GM21381 (cell line): ENCODE data around the gene SIAH2.

Experiments used
- ATAC-seq: cut with Tn5 transposase; IDR thresholded peaks from one replicate; pipeline ENCODE4 v1.9.1; 2021; ENCODE audit warnings: mild to moderate bottlenecking, moderate library complexity; ENCODE audit not compliant: unreplicated experiment

SIAH2 gene

DNA sequence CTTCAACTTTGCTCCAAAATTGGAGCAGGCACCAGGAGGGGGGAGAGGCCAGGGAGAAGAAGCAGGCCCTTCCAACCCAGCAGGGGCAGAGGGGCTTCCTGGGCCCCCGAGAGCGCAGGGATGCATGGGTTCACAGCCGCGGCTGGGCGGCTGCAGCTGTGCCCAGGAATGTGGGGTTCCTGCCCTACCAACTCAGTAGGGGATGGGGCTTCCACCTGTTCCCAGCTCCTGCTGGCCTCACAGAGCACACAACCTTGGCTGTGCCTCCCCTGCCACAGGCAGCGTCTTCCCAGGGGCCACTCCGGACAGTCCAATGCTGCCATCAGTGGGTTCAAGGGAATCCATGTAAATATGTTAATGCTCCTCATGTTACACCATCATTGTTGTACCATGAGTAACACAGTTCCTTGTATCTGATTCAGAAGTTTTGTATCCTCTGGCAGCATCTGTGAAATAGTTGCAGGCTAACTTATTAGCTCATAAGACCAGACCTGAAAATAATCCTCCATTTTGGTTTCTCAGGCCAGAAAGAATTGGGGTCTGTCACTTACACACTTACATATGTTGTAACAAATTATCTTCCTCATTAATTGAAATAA lies 12.1 kb upstream of the SIAH2 start:
- no peak for ATAC-seq

DNA sequence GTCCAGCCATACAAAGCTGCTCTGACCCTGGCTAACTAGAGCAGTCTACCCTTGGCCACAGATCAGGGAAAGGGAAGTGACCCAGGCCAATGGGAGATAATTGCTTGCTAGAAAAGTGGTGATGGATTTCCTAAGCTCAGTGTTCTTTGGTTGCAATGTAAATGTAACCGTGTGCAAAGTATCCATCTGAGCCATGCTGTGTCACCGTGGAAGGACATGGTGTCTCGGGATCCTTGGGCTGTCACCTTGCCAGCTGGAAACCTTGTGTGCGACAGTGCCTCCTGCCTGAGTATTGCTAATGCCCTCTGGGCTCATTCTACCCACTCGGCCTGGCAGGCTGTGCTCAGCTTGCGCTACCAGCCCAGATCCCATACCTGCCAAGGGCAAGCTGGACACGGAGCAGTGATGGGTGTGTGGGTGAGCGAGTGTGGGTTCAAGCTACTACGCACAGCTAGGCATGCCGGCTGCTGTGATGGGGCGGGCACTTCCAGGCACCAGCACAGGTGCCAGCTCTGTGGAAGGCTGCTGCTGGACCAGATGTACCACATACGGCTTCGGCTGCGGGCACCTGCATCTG lies 10.7 kb upstream of the SIAH2 start:
- no peak for ATAC-seq

DNA sequence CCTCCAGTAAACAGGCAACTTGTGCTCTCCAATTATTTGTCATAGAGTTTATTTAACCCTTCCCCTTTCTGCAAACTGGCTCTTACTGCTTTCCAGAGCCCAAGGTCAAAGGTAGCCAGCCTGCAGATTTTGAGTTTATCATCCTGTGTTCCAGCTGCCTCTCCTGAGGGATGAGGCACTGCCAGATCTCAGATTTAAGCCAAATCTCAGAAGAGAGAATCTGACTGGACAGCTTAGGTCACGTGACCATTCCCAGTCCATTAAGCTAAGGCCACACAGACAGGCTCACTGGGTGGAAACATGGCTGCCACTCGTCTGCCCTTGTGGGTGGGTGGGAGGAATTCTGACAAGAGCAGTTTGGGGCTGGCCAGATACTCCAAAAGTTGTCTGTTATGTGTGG lies 8.6 kb upstream of the SIAH2 start:
- ATAC-seq: no peak

GRCh38 chr3:150770681-150771080 lies 7.7 kb upstream of the SIAH2 start:
- ATAC-seq: no peak

DNA sequence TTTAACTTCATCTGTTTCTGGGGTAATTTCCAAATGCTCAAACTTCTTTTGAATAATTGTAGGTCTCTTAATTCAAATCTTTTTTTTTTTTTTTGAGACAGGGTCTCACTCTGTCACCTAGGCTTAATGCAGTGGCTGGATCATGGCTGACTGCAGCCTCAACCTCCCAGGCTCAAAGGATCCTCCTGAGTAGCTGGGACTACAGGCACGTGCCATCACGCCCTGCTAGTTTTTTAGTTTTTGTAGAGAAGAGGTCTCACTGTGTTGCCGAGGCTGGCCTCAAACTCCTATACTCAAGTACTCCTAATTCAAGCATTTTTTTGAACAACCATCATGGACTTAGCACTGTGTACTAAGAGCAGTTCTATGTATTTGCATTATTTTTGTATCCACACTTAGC lies 3.8 kb upstream of the SIAH2 start:
- ATAC-seq: no peak

- ATAC-seq: no peak
These were observed 3.2 kb upstream of the SIAH2 start for GRCh38 chr3:150765949-150766720.

GRCh38 chr3:150764967-150765366 lies 2.0 kb upstream of the SIAH2 start:
- ATAC-seq: no peak

- ATAC-seq: no peak
These were observed 1.6 kb upstream of the SIAH2 start for GRCh38 chr3:150764566-150764965.

GRCh38 chr3:150763841-150764483 lies 993 bp upstream of the SIAH2 start:
- ATAC-seq: peak; percentile 11

DNA sequence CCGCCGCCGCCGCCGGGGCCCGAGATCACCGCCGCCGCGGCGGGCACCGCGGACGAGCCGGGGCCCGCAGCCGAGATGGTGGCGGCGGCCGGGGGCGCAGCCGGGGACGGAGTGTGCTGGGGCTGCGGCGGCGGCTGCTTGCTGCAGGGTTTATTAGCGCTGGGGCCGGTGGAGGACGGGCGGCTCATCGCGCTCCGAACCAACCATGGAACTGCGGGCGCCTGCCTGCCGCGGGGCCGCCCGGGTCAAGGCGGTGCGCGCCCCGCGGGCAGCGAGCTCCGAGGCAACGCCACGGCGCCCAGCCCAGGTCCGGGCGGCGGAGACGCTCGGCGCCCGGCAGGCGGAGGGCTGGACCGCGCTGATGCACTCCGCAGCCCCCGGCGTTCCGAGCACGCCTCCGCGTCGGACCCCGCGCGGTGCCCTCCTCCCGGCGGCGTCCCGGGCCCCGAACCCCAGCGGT lies 277 bp downstream of the SIAH2 start:
- peak; percentile 10 for ATAC-seq

GRCh38 chr3:150761831-150762661 lies 923 bp downstream of the SIAH2 start:
- ATAC-seq: no peak

DNA sequence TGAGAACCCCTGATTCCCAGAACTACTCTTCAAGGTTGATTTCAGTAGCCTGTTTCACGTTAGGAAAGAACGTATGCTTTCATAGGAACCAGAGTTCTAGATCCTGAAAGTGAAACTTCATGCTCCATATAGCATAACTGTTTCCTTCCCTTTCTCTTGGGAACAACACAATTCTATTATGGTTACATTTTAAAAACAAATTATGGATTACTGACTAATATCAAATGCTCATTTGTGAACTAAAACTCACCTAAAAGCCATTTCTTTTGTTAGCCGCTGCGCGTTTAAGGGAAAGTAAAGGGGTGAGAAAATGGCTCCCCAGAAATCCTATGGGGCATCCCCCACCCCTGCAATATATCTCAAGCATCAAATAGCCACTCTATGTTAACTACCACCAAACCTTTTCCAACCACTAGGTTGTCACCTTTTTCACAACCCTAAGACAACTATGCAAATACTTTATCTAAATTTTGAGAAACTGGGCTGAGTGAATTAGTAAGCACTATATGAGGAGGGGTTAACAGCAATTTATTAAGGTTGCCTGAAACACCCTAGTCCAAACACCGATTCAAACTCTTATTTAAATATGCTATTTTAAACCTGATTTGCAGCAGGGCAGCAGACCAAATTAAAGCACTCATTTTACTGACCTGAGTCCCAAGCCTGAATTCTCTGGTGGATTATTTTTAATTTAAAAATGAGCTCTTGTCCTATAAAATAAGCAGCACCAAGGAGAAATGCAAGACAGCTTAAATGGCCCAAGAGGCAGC lies 2.4 kb downstream of the SIAH2 start:
- ATAC-seq: peak; percentile 28

- no peak for ATAC-seq
These were observed 3.0 kb downstream of the SIAH2 start for GRCh38 chr3:150759947-150760346.

- no peak for ATAC-seq
These were observed 3.6 kb downstream of the SIAH2 start for GRCh38 chr3:150759319-150759718.

DNA sequence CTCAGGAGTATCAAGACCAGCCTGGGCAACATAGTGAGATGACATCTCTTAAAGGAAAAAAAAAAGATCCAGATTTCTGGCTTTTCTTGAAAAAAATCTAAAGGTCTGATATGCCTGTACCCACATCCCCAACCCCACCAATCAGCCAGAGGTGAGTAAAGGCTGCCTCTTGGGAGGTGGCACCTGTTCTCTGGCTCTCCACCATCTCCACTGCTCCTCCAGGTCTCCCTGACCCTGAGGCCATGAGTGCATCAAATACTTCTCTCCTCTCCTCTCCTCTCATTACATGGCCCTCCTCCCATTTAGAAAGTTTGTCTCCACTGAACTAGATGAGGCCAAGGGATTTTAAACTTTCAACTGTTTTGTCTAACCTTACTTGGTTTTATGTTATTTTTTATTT lies 5.2 kb downstream of the SIAH2 start:
- ATAC-seq: no peak

DNA sequence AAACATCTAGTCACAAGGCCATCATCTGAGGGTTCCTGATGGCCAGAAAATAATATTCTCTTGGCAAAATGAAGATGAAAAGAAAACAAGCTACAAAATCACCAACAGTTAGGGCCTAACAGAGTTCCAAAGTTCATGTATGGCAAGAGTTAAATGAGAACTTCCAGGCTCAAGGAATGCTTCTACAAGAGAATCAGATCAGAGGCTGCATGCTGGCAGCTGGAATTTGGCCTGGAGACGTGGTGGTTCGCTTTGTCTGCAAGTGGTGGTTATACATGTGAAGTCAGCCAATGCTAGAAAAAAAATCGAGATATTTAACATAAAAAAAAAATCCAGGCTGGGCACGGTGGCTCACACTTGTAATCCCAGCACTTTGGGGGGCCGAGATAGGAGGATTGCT lies 5.6 kb downstream of the SIAH2 start:
- ATAC-seq: no peak

DNA sequence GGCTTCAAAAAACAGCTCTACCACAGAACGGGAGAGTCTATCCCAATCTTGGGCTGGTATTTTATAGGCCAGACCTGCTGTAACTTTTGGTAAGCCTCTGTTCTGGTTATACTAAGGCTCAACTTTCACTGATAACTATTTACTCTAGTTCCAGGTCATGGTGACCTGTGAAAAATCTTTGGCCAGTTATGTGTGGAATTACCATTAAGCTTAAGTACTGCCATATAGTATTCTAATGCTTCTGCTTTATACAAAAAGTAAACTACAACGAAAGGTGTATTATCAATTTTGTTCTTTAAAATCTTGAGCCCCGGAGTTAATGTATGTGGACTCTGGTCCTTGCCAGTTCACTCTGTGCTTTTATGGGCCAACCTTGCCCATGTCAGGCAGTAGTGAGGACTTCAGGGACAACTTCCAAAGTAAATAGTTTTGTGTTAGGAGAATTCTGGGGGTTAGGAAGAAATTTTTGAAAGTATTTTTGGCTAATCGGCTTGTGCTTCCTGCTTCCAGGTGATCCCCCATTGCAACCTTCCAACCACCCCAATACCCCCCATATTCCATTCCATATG lies 6.4 kb downstream of the SIAH2 start:
- no peak for ATAC-seq

DNA sequence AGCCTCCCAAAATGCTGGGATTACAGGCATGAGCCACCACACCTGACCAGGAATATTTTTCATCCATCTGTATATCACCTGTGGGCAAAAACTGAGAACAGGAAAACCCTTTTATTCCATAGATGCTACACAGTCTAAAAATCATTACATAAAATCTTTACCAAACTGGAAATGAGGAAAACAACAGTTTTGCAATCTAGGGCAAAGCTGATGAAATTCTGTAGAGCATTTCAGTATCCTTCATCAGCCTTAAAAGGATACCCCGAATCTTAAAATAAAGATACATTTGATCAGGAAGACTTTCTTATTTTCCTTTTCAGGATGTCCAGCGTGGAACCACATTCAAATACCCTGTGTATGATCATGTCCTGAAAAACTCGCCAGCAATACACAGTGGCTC lies 7.1 kb downstream of the SIAH2 start:
- ATAC-seq: no peak

GRCh38 chr3:150754896-150755295 lies 8.1 kb downstream of the SIAH2 start:
- no peak for ATAC-seq

DNA sequence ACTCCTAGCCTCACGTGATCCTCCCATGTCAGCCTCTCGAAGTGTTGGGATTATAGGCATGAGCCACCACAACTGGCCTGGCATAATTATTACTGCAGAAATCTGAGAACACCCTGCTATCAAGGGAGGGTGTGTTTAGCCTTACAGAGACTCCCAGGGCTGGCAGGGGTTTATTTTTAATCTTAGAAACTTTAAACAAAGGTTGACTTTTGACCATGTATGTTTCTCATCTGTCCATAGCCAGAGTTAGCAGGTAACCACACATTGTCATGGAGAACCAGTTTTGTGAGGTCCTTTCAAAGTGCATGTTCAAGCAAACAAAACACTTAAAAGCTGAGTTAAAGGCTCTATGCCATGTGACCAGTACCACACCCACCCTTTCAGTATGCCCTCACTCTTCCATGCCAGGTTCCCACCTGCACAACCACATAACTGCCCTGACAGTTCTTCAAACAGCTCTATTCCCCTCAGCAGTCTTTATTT lies 11.1 kb downstream of the SIAH2 start:
- no peak for ATAC-seq
